Mesenchymal stem cell (in vitro differentiated cells and primary cell): Measurements from ENCODE around the gene ACSF3.
A peak's percentile ranks its signal among the peaks of the same experiment; 100 is the strongest.

Source experiments
- DNase-seq: peaks from one replicate; pipeline ENCODE4 v3.0.0-alpha.2; 2013
- H2AFZ ChIP-seq: one replicate; pipeline ENCODE4 v1.6.1; 2013; ENCODE audit warnings: low read depth, mild to moderate bottlenecking, control low read depth, inconsistent platforms, low read length, moderate library complexity
- H2AK5ac ChIP-seq: 2 replicates; pipeline ENCODE4 v1.6.1; 2013; ENCODE audit warnings: low read length, moderate library complexity, mild to moderate bottlenecking, inconsistent platforms; ENCODE audit not compliant: severe bottlenecking
- H2BK120ac ChIP-seq: one replicate; pipeline ENCODE4 v1.6.1; 2013; ENCODE audit warnings: low read depth, mild to moderate bottlenecking, inconsistent platforms, low read length, moderate library complexity
- H2BK12ac ChIP-seq, 2 experiments: one replicate each; pipeline ENCODE4 v1.6.1; 2013; ENCODE audit warnings: inconsistent platforms in 2 of 2, low read length in 2 of 2, mild to moderate bottlenecking in 2 of 2, moderate library complexity in 2 of 2, control low read depth in 1 of 2
- H2BK15ac ChIP-seq: one replicate; pipeline ENCODE4 v1.6.1; 2013; ENCODE audit warnings: mild to moderate bottlenecking, low read depth, inconsistent platforms; ENCODE audit not compliant: poor library complexity, severe bottlenecking
- H2BK5ac ChIP-seq: 2 replicates; pipeline ENCODE4 v1.6.1; 2013; ENCODE audit warnings: low read depth, mild to moderate bottlenecking, low read length, control low read depth, inconsistent platforms; ENCODE audit not compliant: poor library complexity, severe bottlenecking
- H3K14ac ChIP-seq, 2 experiments: one replicate each; pipeline ENCODE4 v1.6.1; 2013; ENCODE audit warnings: inconsistent platforms in 2 of 2, low read length in 2 of 2, control low read depth in 1 of 2, mild to moderate bottlenecking in 1 of 2, moderate library complexity in 1 of 2
- H3K18ac ChIP-seq, 2 experiments: one replicate each; pipeline ENCODE4 v1.6.1; 2013; ENCODE audit warnings: inconsistent platforms in 2 of 2, low read length in 2 of 2, control low read depth in 1 of 2, low read depth in 1 of 2, mild to moderate bottlenecking in 1 of 2
- H3K23ac ChIP-seq, 2 experiments: one replicate each; pipeline ENCODE4 v1.6.1; 2013; ENCODE audit warnings: inconsistent platforms in 2 of 2, low read length in 2 of 2, mild to moderate bottlenecking in 2 of 2, moderate library complexity in 2 of 2, control low read depth in 1 of 2
- H3K27ac ChIP-seq: 2 replicates; pipeline ENCODE4 v1.5.1; 2013; ENCODE audit warnings: mild to moderate bottlenecking, moderate library complexity, low read length, control low read depth, inconsistent platforms; ENCODE audit not compliant: poor library complexity, severe bottlenecking
- H3K27me3 ChIP-seq, 2 experiments: 2 replicates each; pipeline versions ENCODE4 v1.6.1 to v1.7.0; 2013; ENCODE audit warnings: low read length in 2 of 2, mild to moderate bottlenecking in 2 of 2, moderate library complexity in 2 of 2, control low read depth in 1 of 2, inconsistent platforms in 1 of 2; ENCODE audit not compliant: control insufficient read depth in 1 of 2, insufficient read depth in 1 of 2
- H3K36me3 ChIP-seq, 2 experiments: 2 replicates each; pipeline versions ENCODE4 v1.6.1 to v1.7.0; 2013; ENCODE audit warnings: low read length in 2 of 2, control low read depth in 1 of 2, inconsistent platforms in 1 of 2, low read depth in 1 of 2, mild to moderate bottlenecking in 1 of 2; ENCODE audit not compliant: insufficient read depth in 2 of 2, control insufficient read depth in 1 of 2
- H3K4ac ChIP-seq, 2 experiments: one replicate each; pipeline ENCODE4 v1.6.1; 2013; ENCODE audit warnings: inconsistent platforms in 2 of 2, low read length in 2 of 2, mild to moderate bottlenecking in 2 of 2, moderate library complexity in 2 of 2, control low read depth in 1 of 2, low read depth in 1 of 2
- H3K4me1 ChIP-seq: 2 replicates; pipeline ENCODE4 v1.6.1; 2013; ENCODE audit warnings: low read depth, low read length, control low read depth; ENCODE audit not compliant: control insufficient read depth, insufficient read depth
- H3K4me2 ChIP-seq: 2 replicates; pipeline ENCODE4 v1.6.1; 2013; ENCODE audit warnings: low read length, mild to moderate bottlenecking, inconsistent platforms; ENCODE audit not compliant: poor library complexity, severe bottlenecking
- H3K4me3 ChIP-seq, 2 experiments: 2 replicates each; pipeline versions ENCODE4 v1.5.1 to v1.7.0; 2013; ENCODE audit warnings: low read length in 2 of 2, mild to moderate bottlenecking in 2 of 2, control low read depth in 1 of 2, low read depth in 1 of 2; ENCODE audit not compliant: insufficient read depth in 1 of 2
- H3K79me1 ChIP-seq: replicated peaks from 2 replicates; pipeline ENCODE4 v1.6.1; 2013; ENCODE audit warnings: mild to moderate bottlenecking, control low read depth, low read length, inconsistent platforms; ENCODE audit not compliant: poor library complexity, severe bottlenecking
- H3K9ac ChIP-seq: 2 replicates; pipeline ENCODE4 v1.7.0; 2013; ENCODE audit warnings: mild to moderate bottlenecking, low read length, moderate library complexity
- H3K9me3 ChIP-seq: 2 replicates; pipeline ENCODE4 v1.7.0; 2013; ENCODE audit warnings: mild to moderate bottlenecking, low read length; ENCODE audit not compliant: control insufficient read depth
- H4K8ac ChIP-seq: one replicate; pipeline ENCODE4 v1.6.1; 2013; ENCODE audit warnings: inconsistent platforms, mild to moderate bottlenecking, low read length, moderate library complexity
- H4K91ac ChIP-seq: one replicate; pipeline ENCODE4 v1.6.1; 2013; ENCODE audit warnings: mild to moderate bottlenecking, low read length, inconsistent platforms
- WGBS: methylation state at CpG from one replicate; pipeline ENCODE4 v1.1.7; 2013; ENCODE audit warnings: mixed read lengths; 5-methylcytosine and 5-hydroxymethylcytosine counted together

The ACSF3 gene

GRCh38 chr16:89120921-89121351, 27.3 kb downstream of the ACSF3 start:
- Histone ChIP-seq H4K91ac (no peak overlapping the region), H3K36me3 (peaks cover 55 to 86% of the 10 kb centered on the region in 2 experiments), H3K4me3 (no peak overlapping the region), H2BK12ac (no peak overlapping the region), H3K27ac (no peak overlapping the region), H2AFZ (no peak overlapping the region), H3K79me1 (peaks cover 14% of the 10 kb centered on the region), H2AK5ac (no peak overlapping the region), H3K4me1 (peaks cover 7% of the 10 kb centered on the region), H2BK5ac (no peak overlapping the region), H2BK120ac (no peak overlapping the region), H3K9ac (no peak overlapping the region), H3K4ac (no peak overlapping the region), H3K23ac (peak overlapping the region in 1 of 2 experiments; percentile 2), H3K4me2 (no peak overlapping the region), H4K8ac (no peak overlapping the region), H2BK15ac (no peak overlapping the region), H3K18ac (no peak overlapping the region), H3K27me3 (no peaks in the 10 kb centered on the region), H3K9me3 (no peaks in the 10 kb centered on the region), H3K14ac (no peak overlapping the region)
- DNase-seq: no peak
- 97% methylated on average over 15 of the region's 15 CpGs for WGBS

GRCh38 chr16:89121691-89122321, 28.2 kb downstream of the ACSF3 start:
- Histone ChIP-seq H3K4me3 (no peak overlapping the region), H2BK5ac (no peak overlapping the region), H2BK15ac (no peak overlapping the region), H3K4ac (no peak overlapping the region), H3K27ac (no peak overlapping the region), H3K9ac (no peak overlapping the region), H3K79me1 (peaks cover 9% of the 10 kb centered on the region), H2AK5ac (no peak overlapping the region), H2BK120ac (no peak overlapping the region), H3K4me2 (no peak overlapping the region), H3K36me3 (peaks cover 58 to 78% of the 10 kb centered on the region in 2 experiments), H2AFZ (no peak overlapping the region), H3K4me1 (peaks cover 7% of the 10 kb centered on the region), H4K91ac (no peak overlapping the region), H3K9me3 (no peaks in the 10 kb centered on the region), H2BK12ac (no peak overlapping the region), H3K23ac (no peak overlapping the region), H3K18ac (no peak overlapping the region), H4K8ac (no peak overlapping the region), H3K27me3 (no peaks in the 10 kb centered on the region), H3K14ac (no peak overlapping the region)
- DNase-seq: no peak
- WGBS: 92% methylated on average over 23 of the region's 24 CpGs

GRCh38 chr16:89122322-89122851, 28.7 kb downstream of the ACSF3 start:
- peaks cover 53 to 72% of the 10 kb centered on the region in 2 experiments for H3K36me3 ChIP-seq
- H3K4me2 ChIP-seq: no peak overlapping the region
- no peak overlapping the region for H2AFZ ChIP-seq
- WGBS: 95% methylated on average over 11 of the region's 11 CpGs
- no peak overlapping the region for H3K4ac ChIP-seq
- H2BK15ac ChIP-seq: no peak overlapping the region
- peaks cover 8% of the 10 kb centered on the region for H3K79me1 ChIP-seq
- H3K9me3 ChIP-seq: no peaks in the 10 kb centered on the region
- H3K4me3 ChIP-seq: no peak overlapping the region
- no peak overlapping the region for H2BK5ac ChIP-seq
- H3K9ac ChIP-seq: no peak overlapping the region
- H2BK120ac ChIP-seq: no peak overlapping the region
- H3K27ac ChIP-seq: no peak overlapping the region
- no peak overlapping the region for H4K91ac ChIP-seq
- H2BK12ac ChIP-seq: no peak overlapping the region
- H3K4me1 ChIP-seq: peaks cover 7% of the 10 kb centered on the region
- H3K27me3 ChIP-seq: no peaks in the 10 kb centered on the region
- H4K8ac ChIP-seq: no peak overlapping the region
- H3K23ac ChIP-seq: no peak overlapping the region
- no peak overlapping the region for H3K14ac ChIP-seq
- H2AK5ac ChIP-seq: no peak overlapping the region
- DNase-seq: no peak
- H3K18ac ChIP-seq: no peak overlapping the region

GRCh38 chr16:89123001-89123830, 29.6 kb downstream of the ACSF3 start:
- H4K8ac ChIP-seq: no peak overlapping the region
- H2BK12ac ChIP-seq: no peak overlapping the region
- H3K4me2 ChIP-seq: no peak overlapping the region
- H2AFZ ChIP-seq: no peak overlapping the region
- H4K91ac ChIP-seq: no peak overlapping the region
- H3K79me1 ChIP-seq: peaks cover 7% of the 10 kb centered on the region
- no peaks in the 10 kb centered on the region for H3K27me3 ChIP-seq
- no peak overlapping the region for H2BK120ac ChIP-seq
- no peak overlapping the region for H2AK5ac ChIP-seq
- DNase-seq: no peak
- peaks cover 53 to 65% of the 10 kb centered on the region in 2 experiments for H3K36me3 ChIP-seq
- H2BK5ac ChIP-seq: no peak overlapping the region
- no peak overlapping the region for H3K4me3 ChIP-seq
- H3K14ac ChIP-seq: no peak overlapping the region
- H3K27ac ChIP-seq: no peak overlapping the region
- no peak overlapping the region for H3K23ac ChIP-seq
- no peak overlapping the region for H3K4ac ChIP-seq
- no peak overlapping the region for H2BK15ac ChIP-seq
- no peak overlapping the region for H3K18ac ChIP-seq
- no peaks in the 10 kb centered on the region for H3K9me3 ChIP-seq
- H3K9ac ChIP-seq: no peak overlapping the region
- peaks cover 7% of the 10 kb centered on the region for H3K4me1 ChIP-seq
- WGBS: 95% methylated on average over 25 of the region's 25 CpGs
